ENCODE data around the gene CD40.

Gene CD40

GRCh38 chr20:46152824-46153586, 34.9 kb downstream of the CD40 start:
- Mint-ChIP-seq H3K4me1 (ENCODE audit: low read depth in 2 of 2) (no peaks in the 10 kb centered on the region), H3K36me3 (ENCODE audit: insufficient read depth) (no peaks in the 10 kb centered on the region), H3K27ac (no peak overlapping the region), H3K27me3 (peaks cover 29 to 77% of the 10 kb centered on the region in 2 donors), H3K9me3 (no peaks in the 10 kb centered on the region), H3K4me3 (no peak overlapping the region)
- no peak for DNase-seq
- ATAC-seq (replicated peaks), result no peak

DNA sequence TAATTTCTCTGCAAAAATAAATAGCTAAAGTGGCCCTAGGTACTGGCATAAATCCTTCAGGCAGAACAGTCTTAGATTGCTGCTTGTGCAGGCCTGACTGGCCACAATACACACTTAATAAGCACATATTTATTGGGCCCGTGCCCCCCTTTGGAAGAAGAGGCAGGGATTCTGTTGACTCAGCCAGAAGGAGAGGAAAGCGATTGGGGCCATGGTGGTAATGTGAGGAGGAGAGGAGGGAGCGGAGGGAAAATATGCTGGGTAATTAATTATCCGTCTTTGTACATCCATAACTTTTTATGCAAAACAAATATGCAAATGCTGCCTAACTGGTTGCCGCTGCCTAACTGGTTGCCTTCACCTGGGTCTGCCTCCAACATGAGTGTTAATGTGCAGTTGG, 36.2 kb downstream of the CD40 start:
- H3K4me1 Mint-ChIP-seq (ENCODE audit: low read depth in 2 of 2), result no peaks in the 10 kb centered on the region
- H3K9me3 Mint-ChIP-seq, result no peaks in the 10 kb centered on the region
- ATAC-seq (replicated peaks) (no peak), DNase-seq (no peak)
- no peak overlapping the region for H3K4me3 Mint-ChIP-seq
- H3K27me3 Mint-ChIP-seq, result peaks cover 29 to 77% of the 10 kb centered on the region in 2 donors
- H3K27ac Mint-ChIP-seq, result no peak overlapping the region
- no peaks in the 10 kb centered on the region for H3K36me3 Mint-ChIP-seq (ENCODE audit: insufficient read depth)

DNA sequence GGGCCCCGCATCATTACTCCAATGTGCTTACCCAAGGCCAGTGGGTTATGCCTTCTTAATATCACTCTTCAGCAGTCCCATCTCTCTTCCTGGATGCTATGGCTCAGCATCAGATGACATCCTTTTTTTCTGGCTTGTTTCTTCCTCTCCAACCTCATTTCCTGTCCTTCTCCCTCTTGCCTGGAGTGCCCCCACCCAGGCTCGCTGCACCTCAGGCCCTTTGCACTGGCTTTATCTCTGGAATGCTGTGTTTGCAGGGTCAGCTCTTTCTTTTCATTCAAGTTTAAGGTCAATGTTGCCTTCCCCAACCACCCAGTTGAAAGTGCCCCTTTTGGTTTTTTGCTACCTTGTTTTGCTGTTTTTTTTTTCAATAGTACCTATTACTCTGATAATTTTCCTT, 36.7 kb downstream of the CD40 start:
- no peak for ATAC-seq (replicated peaks)
- no peaks in the 10 kb centered on the region for H3K9me3 Mint-ChIP-seq
- no peaks in the 10 kb centered on the region for H3K4me1 Mint-ChIP-seq (ENCODE audit: low read depth in 2 of 2)
- peaks cover 32 to 77% of the 10 kb centered on the region in 2 donors for H3K27me3 Mint-ChIP-seq
- no peak overlapping the region for H3K4me3 Mint-ChIP-seq
- DNase-seq, result no peak
- no peaks in the 10 kb centered on the region for H3K36me3 Mint-ChIP-seq (ENCODE audit: insufficient read depth)
- peak overlapping the region in 1 of 2 donors; percentile 49 for H3K27ac Mint-ChIP-seq

DNA sequence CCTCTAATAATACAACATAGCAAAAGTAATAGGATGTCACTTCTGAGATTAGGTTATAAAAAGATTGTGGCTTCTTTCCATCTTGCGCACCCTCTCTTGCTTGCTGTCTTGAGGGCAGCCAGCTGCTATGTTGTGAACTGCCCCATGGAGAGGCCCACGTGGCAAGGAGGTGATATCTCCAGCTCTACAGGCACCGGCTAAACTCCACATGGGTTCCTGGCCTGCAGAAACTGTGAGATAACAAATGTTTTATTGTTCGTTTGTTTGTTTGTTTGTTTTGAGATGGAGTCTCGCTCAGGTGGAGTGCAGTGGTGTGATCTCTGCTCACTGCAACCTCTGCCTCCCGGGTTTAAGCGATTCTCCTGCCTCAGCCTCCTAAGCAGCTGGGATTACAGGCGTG, 38.0 kb downstream of the CD40 start:
- no peak for ATAC-seq (replicated peaks)
- H3K36me3 Mint-ChIP-seq (ENCODE audit: insufficient read depth), result no peaks in the 10 kb centered on the region
- no peaks in the 10 kb centered on the region for H3K9me3 Mint-ChIP-seq
- H3K4me1 Mint-ChIP-seq (ENCODE audit: low read depth in 2 of 2), result no peaks in the 10 kb centered on the region
- no peak overlapping the region for H3K27ac Mint-ChIP-seq
- no peak for DNase-seq
- H3K4me3 Mint-ChIP-seq, result no peak overlapping the region
- peaks cover 35 to 77% of the 10 kb centered on the region in 2 donors for H3K27me3 Mint-ChIP-seq

DNA sequence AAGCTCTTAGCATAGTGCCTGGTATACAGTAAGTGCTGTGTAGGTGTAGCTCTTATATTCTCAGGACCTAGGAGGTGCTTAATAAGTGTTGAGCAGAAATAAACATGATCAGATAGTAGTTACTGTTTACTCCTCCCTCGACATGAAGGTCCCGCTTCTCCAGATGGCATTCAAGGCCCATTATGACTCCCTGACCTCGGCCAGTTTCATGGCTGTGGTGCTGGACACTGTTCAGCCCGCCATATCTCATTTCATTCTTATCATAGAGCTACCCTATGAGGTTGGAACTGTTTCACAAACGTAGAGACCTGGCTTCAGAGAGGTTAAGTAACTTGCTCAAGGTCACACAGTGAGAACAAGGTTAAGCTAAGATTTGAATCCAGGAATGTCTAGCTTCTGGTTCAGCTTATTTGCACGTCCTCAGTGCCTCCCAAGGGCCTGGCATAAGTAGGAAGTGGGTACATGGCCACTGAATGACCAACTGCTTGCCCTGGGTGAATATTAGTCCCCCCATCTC, 39.0 kb downstream of the CD40 start:
- Mint-ChIP-seq H3K4me3 (no peak overlapping the region), H3K27me3 (peaks cover 38 to 85% of the 10 kb centered on the region in 2 donors), H3K36me3 (ENCODE audit: insufficient read depth) (no peaks in the 10 kb centered on the region), H3K27ac (no peak overlapping the region), H3K9me3 (no peaks in the 10 kb centered on the region), H3K4me1 (ENCODE audit: low read depth in 2 of 2) (no peaks in the 10 kb centered on the region)
- DNase-seq, result no peak
- no peak for ATAC-seq (replicated peaks)

GRCh38 chr20:46157625-46158024, 39.5 kb downstream of the CD40 start:
- Mint-ChIP-seq H3K27me3 (peaks cover 38 to 90% of the 10 kb centered on the region in 2 donors), H3K4me3 (no peak overlapping the region), H3K4me1 (ENCODE audit: low read depth in 2 of 2) (no peaks in the 10 kb centered on the region), H3K9me3 (no peaks in the 10 kb centered on the region), H3K36me3 (ENCODE audit: insufficient read depth) (no peaks in the 10 kb centered on the region), H3K27ac (no peak overlapping the region)
- ATAC-seq (replicated peaks) (no peak), DNase-seq (no peak)

DNA sequence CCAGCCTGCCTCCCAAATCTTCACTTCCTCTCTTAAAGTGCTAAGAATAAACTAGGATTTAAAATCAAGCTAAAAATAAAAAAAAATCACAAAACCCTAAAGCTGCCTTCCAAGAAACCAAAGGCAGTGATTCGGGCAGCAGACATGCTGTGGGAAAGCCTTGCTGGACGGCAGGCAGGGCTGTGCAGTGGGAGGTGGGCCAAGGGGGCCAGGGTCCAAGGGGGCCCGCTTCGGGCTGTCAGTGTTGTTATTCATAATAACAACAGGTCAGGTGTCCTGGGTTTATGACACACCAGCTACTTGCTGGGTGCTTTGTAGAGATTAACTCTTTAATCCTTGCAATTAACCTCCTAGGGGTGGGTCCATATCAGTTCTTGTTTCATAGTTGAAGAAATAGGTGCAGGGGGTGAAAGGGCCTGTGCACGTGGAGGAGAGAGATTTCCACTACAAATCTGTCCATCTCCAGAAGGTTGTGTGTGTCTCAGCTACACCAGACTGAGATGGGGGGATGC, 40.4 kb downstream of the CD40 start:
- H3K27ac Mint-ChIP-seq, result no peak overlapping the region

DNA sequence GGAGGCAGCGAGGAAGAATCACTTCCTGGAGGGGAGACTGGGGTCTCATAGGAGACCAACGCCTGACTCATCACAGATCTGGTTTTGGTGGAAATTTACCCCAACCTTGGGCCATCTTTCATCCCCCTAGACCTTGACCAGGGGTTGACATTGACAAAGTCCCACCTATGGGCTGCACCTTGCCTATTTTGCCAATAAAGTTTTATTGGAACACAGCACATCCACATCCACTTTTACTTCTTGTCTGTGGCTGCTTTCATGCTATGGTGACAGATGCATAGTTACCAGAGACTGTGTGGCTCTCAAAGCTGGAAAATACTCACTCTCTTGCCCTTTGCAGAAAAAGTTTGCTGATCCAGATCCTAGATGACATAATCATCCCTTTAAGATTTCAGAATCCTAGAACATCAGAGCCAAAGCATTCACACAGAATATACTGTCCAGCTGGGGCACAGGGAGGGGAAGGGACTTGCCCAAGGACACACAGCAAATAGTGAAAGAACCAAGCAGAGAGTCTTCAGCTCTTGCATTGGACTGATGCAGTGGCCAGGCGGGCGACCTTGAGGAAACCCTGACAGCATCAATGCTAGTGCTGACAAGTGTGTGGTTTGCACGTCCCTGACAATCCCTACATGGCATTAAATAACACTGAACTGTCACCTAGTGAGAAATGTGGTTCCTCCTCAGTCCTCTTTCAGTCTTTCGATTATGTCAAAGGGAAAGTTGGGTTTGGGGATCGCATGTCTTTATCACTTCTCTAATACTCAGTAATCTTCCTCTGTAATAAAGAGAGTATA, 41.2 kb downstream of the CD40 start:
- Mint-ChIP-seq H3K27ac (no peak overlapping the region), H3K36me3 (ENCODE audit: insufficient read depth) (no peaks in the 10 kb centered on the region), H3K4me3 (no peak overlapping the region), H3K27me3 (peaks cover 47 to 96% of the 10 kb centered on the region in 2 donors), H3K9me3 (no peaks in the 10 kb centered on the region), H3K4me1 (ENCODE audit: low read depth in 2 of 2) (no peaks in the 10 kb centered on the region)
- ATAC-seq (replicated peaks) (no peak), DNase-seq (no peak)

More for the DNA sequence above, 40.4 kb downstream of the CD40 start:
- Mint-ChIP-seq H3K4me3 (no peak overlapping the region), H3K4me1 (ENCODE audit: low read depth in 2 of 2) (no peaks in the 10 kb centered on the region), H3K9me3 (no peaks in the 10 kb centered on the region), H3K36me3 (ENCODE audit: insufficient read depth) (no peaks in the 10 kb centered on the region), H3K27me3 (peaks cover 46 to 96% of the 10 kb centered on the region in 2 donors)
- ATAC-seq (replicated peaks) (no peak), DNase-seq (no peak)

- no peak overlapping the region for H3K4me3 Mint-ChIP-seq
- no peak overlapping the region for H3K27ac Mint-ChIP-seq
- no peaks in the 10 kb centered on the region for H3K4me1 Mint-ChIP-seq (ENCODE audit: low read depth in 2 of 2)
- no peaks in the 10 kb centered on the region for H3K36me3 Mint-ChIP-seq (ENCODE audit: insufficient read depth)
- peaks cover 40 to 92% of the 10 kb centered on the region in 2 donors for H3K27me3 Mint-ChIP-seq
- DNase-seq (no peak), ATAC-seq (replicated peaks) (no peak)
- no peaks in the 10 kb centered on the region for H3K9me3 Mint-ChIP-seq
These were observed 42.5 kb downstream of the CD40 start for GRCh38 chr20:46160661-46161060.

DNA sequence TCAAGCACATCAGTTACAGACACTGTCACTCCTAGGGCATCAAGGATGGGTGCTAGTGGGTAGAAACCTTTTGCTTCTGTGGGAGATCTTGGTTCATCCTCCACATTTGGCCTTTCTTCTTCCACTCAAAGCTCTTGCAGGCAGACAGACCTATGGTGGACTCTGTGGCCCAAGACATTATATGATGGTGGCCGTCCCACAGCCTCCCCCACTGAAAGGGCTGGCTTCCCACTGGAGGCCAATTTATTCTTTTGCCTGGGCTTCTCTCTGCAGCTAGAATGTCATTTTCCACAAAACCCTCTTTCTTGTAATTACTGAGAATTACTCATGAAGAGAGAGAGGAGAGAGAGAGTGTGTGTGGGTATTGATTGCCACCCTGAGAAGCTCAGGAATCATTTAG, 43.8 kb downstream of the CD40 start:
- Mint-ChIP-seq H3K36me3 (ENCODE audit: insufficient read depth) (no peaks in the 10 kb centered on the region), H3K9me3 (no peaks in the 10 kb centered on the region), H3K4me3 (no peak overlapping the region), H3K27ac (no peak overlapping the region), H3K27me3 (peaks cover 51 to 94% of the 10 kb centered on the region in 2 donors), H3K4me1 (ENCODE audit: low read depth in 2 of 2) (no peaks in the 10 kb centered on the region)
- DNase-seq (no peak), ATAC-seq (replicated peaks) (no peak)

GRCh38 chr20:46164254-46164653, 46.1 kb downstream of the CD40 start:
- Mint-ChIP-seq H3K27me3 (peaks cover 52 to 89% of the 10 kb centered on the region in 2 donors), H3K36me3 (ENCODE audit: insufficient read depth) (peaks cover 4% of the 10 kb centered on the region), H3K27ac (peak overlapping the region in 1 of 2 donors; percentile 18), H3K4me1 (ENCODE audit: low read depth in 2 of 2) (no peaks in the 10 kb centered on the region), H3K9me3 (no peaks in the 10 kb centered on the region), H3K4me3 (no peak overlapping the region)
- DNase-seq (no peak), ATAC-seq (replicated peaks) (no peak)

DNA sequence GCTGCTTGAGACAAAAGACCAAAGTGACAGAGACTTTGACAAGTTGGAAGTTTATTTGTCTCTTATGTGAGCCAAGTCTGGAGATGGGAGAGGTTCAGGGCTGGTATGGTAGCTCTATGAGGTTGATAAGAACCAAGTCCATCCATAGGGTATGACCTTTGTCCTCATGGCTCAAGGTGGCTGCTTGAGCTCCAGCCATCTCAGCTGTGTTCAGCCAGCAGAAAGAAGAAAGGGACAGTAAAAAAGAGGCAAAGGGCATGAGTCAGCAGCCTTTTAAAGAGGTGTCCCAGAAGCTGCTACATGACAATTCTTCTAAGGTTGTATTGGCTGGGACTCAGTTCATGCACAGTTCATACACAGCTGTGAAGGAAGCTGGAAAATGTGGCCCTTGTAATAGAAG, 49.0 kb downstream of the CD40 start:
- DNase-seq (no peak), ATAC-seq (replicated peaks) (no peak)
- Mint-ChIP-seq H3K27me3 (peaks cover 49 to 64% of the 10 kb centered on the region in 2 donors), H3K4me3 (no peak overlapping the region), H3K4me1 (ENCODE audit: low read depth in 2 of 2) (no peaks in the 10 kb centered on the region), H3K9me3 (no peaks in the 10 kb centered on the region), H3K36me3 (ENCODE audit: insufficient read depth) (peaks cover 4% of the 10 kb centered on the region), H3K27ac (no peak overlapping the region)

DNA sequence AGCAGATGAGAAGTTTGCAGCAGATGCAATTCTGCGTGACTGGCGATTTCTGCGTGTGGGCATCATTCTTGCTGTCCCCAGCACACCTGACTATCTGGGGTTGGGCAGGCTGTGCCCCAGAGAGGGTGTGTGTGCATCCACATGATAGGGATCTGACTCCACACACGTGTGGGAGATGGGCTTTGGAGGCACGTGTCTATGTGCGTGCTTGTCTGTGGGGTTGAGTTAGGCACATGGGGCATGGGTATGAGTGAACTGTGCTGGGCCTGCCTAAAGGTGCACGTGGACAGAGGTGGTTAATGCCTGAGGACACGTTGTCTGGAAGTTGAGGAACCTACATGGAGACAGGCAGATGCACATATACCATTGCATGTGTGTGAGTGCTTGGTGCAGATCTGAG, 50.3 kb downstream of the CD40 start:
- no peak overlapping the region for H3K4me3 Mint-ChIP-seq
- no peaks in the 10 kb centered on the region for H3K9me3 Mint-ChIP-seq
- no peak overlapping the region for H3K27ac Mint-ChIP-seq
- ATAC-seq (replicated peaks), result no peak
- peaks cover 48 to 64% of the 10 kb centered on the region in 2 donors for H3K27me3 Mint-ChIP-seq
- H3K4me1 Mint-ChIP-seq (ENCODE audit: low read depth in 2 of 2), result no peaks in the 10 kb centered on the region
- DNase-seq, result no peak
- H3K36me3 Mint-ChIP-seq (ENCODE audit: insufficient read depth), result peaks cover 4% of the 10 kb centered on the region
